Keratinocyte (primary cell): Measurements from ENCODE around the gene AJAP1. TPM values are rescaled to one million over a fixed set of nuclear protein-coding genes. Genes with fewer than 3 reads are reported as not detected.

ENCODE experiments used
- DNase-seq: peaks from one replicate; pipeline ENCODE4 v3.0.0-alpha.2; 2011; ENCODE audit warnings: low read depth, missing footprints, low spot score
- FAIRE-seq: peaks from 2 replicates; lab custom pipeline; 2011; peaks lifted over from hg19 to GRCh38; lab: Jason Lieb, UNC
- H2AFZ ChIP-seq: 2 replicates; pipeline ENCODE4 v1.6.0; 2012; ENCODE audit warnings: low read length, control low read depth, inconsistent platforms; ENCODE audit not compliant: control insufficient read depth
- H3K27ac ChIP-seq: 2 replicates; pipeline ENCODE4 v1.5.1; 2011; ENCODE audit warnings: low read length; ENCODE audit not compliant: control insufficient read depth, insufficient read depth
- H3K27me3 ChIP-seq: 3 replicates; pipeline ENCODE4 v1.6.0; 2011; ENCODE audit warnings: low read length; ENCODE audit not compliant: control insufficient read depth, insufficient read depth; ENCODE audit errors: extremely low read depth
- H3K36me3 ChIP-seq, 2 experiments: 2 replicates in 1 of 2; 3 replicates in 1 of 2; pipeline ENCODE4 v1.5.1; 2011; ENCODE audit warnings: low read length in 2 of 2, mild to moderate bottlenecking in 1 of 2; ENCODE audit not compliant: control insufficient read depth in 2 of 2, insufficient read depth in 2 of 2; ENCODE audit errors: extremely low read depth in 1 of 2
- H3K4me1 ChIP-seq: 3 replicates; pipeline ENCODE4 v1.5.1; 2011; ENCODE audit warnings: low read length; ENCODE audit not compliant: control insufficient read depth, insufficient read depth; ENCODE audit errors: extremely low read depth
- H3K4me2 ChIP-seq: 3 replicates; pipeline ENCODE4 v1.6.0; 2011; ENCODE audit warnings: low read depth, low read length; ENCODE audit not compliant: control insufficient read depth, insufficient read depth; ENCODE audit errors: extremely low read depth
- H3K4me3 ChIP-seq, 3 experiments: fragments of 200-600 bp in 1 of 3; sonication (generic) in 1 of 3; 2 replicates in 2 of 3; 3 replicates in 1 of 3; pipeline ENCODE4 v1.5.1; 2011 to 2016; ENCODE audit warnings: low read length in 3 of 3, mild to moderate bottlenecking in 3 of 3, control low read depth in 2 of 3, inconsistent platforms in 1 of 3, low read depth in 1 of 3, mixed read lengths in 1 of 3, mixed run types in 1 of 3, moderate library complexity in 1 of 3; ENCODE audit not compliant: control insufficient read depth in 2 of 3, insufficient read depth in 2 of 3; ENCODE audit errors: extremely low read depth in 1 of 3
- H3K79me2 ChIP-seq: 2 replicates; pipeline ENCODE4 v1.6.0; 2012; ENCODE audit warnings: low read length; ENCODE audit not compliant: control insufficient read depth, insufficient read depth
- H3K9ac ChIP-seq: 3 replicates; pipeline ENCODE4 v1.6.0; 2011; ENCODE audit warnings: low read length; ENCODE audit not compliant: control insufficient read depth, insufficient read depth; ENCODE audit errors: extremely low read depth
- H3K9me1 ChIP-seq: 3 replicates; pipeline ENCODE4 v1.6.0; 2011; ENCODE audit warnings: low read length; ENCODE audit not compliant: control insufficient read depth, insufficient read depth; ENCODE audit errors: extremely low read depth
- H3K9me3 ChIP-seq: 2 replicates; pipeline ENCODE4 v1.5.1; 2012; ENCODE audit warnings: low read depth, low read length; ENCODE audit not compliant: control insufficient read depth
- H4K20me1 ChIP-seq: 3 replicates; pipeline ENCODE4 v1.6.0; 2011; ENCODE audit warnings: low read length; ENCODE audit not compliant: control insufficient read depth, insufficient read depth; ENCODE audit errors: extremely low read depth
- EZH2 ChIP-seq: IDR thresholded peaks from one replicate; pipeline ENCODE4 v1.6.1; 2012; ENCODE audit warnings: inconsistent platforms, mild to moderate bottlenecking, low read length, moderate library complexity
- dilution Hi-C: fragments of 300-500 bp; cut with MboI; formaldehyde crosslinking; loops from one replicate; pipeline ENCODE4 v1.7.0; 2020; ENCODE audit warnings: low sequenced_read_pairs; ENCODE audit not compliant: extremely low pct_ligation_motif_present
- polyA plus RNA-seq, 5 experiments: library from polyadenylated mRNA; depleted of rRNA in 3 of 5; stranded (reverse) in 3 of 5; stranded (forward) in 1 of 5; unstranded in 1 of 5; fragments of >200 nt; gene quantifications; 1 replicate in 1 of 5; 2 replicates in 3 of 5; 3 replicates in 1 of 5; pipeline versions ENCODE4 v1.2.1 to v1.2.3, GENCODE V29; 2011 to 2012; ENCODE audit warnings: missing spikeins in 2 of 5, low read depth in 1 of 5, low replicate concordance in 1 of 5
- TF ChIP-seq, protein P1 (sequence below), 3 experiments: IDR thresholded peaks in 1 of 3; conservative IDR thresholded peaks in 1 of 3; optimal IDR thresholded peaks in 1 of 3; 2 replicates in 2 of 3; 3 replicates in 1 of 3; pipeline versions ENCODE3 to v1.5.1; 2011; ENCODE audit warnings: low read length in 3 of 3, mild to moderate bottlenecking in 3 of 3, moderate library complexity in 2 of 3, control low read depth in 1 of 3, inconsistent platforms in 1 of 3; ENCODE audit not compliant: insufficient read depth in 2 of 3; ENCODE audit errors: extremely low read depth in 1 of 3

AJAP1 gene
- polyA plus RNA-seq, 1 donor (not counting 4 experiments of a cell fraction or from before 2014, with no cell fraction given) = 2.2 TPM

DNA sequence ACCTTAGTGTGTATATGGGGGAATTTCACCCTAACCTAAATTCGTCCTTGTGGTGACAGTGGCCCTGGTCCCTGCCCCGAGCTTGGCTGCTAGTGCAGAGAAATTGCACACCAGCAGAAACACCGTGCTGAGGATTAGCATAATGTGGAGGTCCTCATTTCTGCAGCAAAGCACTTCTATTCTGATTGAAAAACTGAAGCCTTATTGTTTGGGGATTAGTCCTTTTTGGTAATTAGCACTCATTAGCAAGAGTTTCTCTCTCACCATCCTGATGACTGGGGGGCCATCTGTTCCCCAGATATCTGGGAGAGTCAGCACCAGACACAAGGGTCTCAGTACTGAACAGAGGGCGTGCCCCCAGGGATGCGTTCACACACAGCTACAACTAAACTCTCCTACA lies 55.2 kb downstream of the AJAP1 start:
- H3K4me2 ChIP-seq = no peak overlapping the region
- no peaks in the 10 kb centered on the region for H4K20me1 ChIP-seq
- dilution Hi-C loops = no loop called here
- peaks cover 8% of the 10 kb centered on the region for H3K4me1 ChIP-seq
- FAIRE-seq (no peak), DNase-seq (no peak)
- peaks cover 2% of the 10 kb centered on the region for H3K79me2 ChIP-seq
- H3K4me3 ChIP-seq = no peak overlapping the region
- no peak overlapping the region for H3K27ac ChIP-seq
- no peaks in the 10 kb centered on the region for H3K9me1 ChIP-seq
- TF ChIP-seq EZH2 = no peak
- TF ChIP-seq, protein P1, sequence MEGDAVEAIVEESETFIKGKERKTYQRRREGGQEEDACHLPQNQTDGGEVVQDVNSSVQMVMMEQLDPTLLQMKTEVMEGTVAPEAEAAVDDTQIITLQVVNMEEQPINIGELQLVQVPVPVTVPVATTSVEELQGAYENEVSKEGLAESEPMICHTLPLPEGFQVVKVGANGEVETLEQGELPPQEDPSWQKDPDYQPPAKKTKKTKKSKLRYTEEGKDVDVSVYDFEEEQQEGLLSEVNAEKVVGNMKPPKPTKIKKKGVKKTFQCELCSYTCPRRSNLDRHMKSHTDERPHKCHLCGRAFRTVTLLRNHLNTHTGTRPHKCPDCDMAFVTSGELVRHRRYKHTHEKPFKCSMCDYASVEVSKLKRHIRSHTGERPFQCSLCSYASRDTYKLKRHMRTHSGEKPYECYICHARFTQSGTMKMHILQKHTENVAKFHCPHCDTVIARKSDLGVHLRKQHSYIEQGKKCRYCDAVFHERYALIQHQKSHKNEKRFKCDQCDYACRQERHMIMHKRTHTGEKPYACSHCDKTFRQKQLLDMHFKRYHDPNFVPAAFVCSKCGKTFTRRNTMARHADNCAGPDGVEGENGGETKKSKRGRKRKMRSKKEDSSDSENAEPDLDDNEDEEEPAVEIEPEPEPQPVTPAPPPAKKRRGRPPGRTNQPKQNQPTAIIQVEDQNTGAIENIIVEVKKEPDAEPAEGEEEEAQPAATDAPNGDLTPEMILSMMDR (optimal IDR thresholded peaks at IDR 0.05 in 1 of 3, IDR thresholded peaks at IDR 0.05 in 1 of 3, conservative IDR thresholded peaks at IDR 0.05 in 1 of 3; ENCODE audit: extremely low read depth in 1 of 3, insufficient read depth in 2 of 3, low read length in 3 of 3) = no peak
- no peak overlapping the region for H3K9ac ChIP-seq
- peaks cover 0 to 3% of the 10 kb centered on the region in 2 experiments for H3K36me3 ChIP-seq
- H3K27me3 ChIP-seq = no peaks in the 10 kb centered on the region
- H3K9me3 ChIP-seq = no peaks in the 10 kb centered on the region
- no peak overlapping the region for H2AFZ ChIP-seq

DNA sequence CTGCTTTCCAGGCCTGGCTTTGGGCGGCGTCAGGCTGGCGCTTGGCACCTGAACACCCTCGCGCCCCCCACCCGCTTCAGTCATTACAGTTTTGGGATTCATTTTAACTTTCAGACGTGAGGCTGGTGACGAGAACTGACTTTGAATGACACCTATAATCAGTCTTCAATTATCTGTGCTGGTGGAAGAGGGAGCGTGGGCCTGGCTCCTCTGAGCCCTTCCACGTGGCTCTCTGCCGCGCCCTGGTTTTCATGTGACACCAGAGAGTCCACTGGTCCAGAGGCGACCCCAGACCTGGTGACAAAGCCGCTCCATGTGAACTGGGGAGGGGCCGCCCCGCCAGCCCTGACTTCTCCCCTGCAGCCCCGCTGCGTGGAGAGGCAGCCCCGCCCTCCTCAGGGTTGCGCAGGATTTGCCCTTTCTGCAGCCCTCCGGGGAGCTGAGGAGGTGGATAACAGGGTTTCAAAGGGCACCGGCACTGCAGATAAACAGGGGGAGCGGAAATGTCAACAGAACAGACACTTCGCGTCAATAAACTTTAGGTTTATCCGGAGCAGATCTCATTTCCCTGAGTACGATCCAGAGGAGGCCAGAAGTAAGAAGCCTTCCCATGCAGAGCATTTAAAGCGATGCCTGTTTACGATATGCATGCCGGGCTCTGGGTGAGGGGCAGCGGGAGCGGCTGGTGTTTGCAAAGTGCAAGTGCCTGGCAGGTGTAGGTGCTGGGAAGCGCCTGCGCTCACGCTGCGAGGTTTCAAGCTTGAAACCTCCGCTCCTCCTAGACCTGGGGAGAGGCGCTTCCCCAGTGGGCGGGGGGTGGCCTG lies 56.4 kb downstream of the AJAP1 start:
- H3K27me3 ChIP-seq = no peaks in the 10 kb centered on the region
- H3K36me3 ChIP-seq = peaks cover 0 to 3% of the 10 kb centered on the region in 2 experiments
- peaks cover 2% of the 10 kb centered on the region for H3K79me2 ChIP-seq
- H3K9me3 ChIP-seq = no peaks in the 10 kb centered on the region
- H3K9me1 ChIP-seq = no peaks in the 10 kb centered on the region
- H3K4me1 ChIP-seq = peaks cover 8% of the 10 kb centered on the region
- H3K4me2 ChIP-seq = peak overlapping the region; percentile 45
- DNase-seq = no peak
- no peak overlapping the region for H2AFZ ChIP-seq
- dilution Hi-C loops = no loop called here
- H3K9ac ChIP-seq = no peak overlapping the region
- FAIRE-seq = no peak
- no peaks in the 10 kb centered on the region for H4K20me1 ChIP-seq
- no peak for TF ChIP-seq EZH2
- TF ChIP-seq, protein P1 (optimal IDR thresholded peaks at IDR 0.05 in 1 of 3, IDR thresholded peaks at IDR 0.05 in 1 of 3, conservative IDR thresholded peaks at IDR 0.05 in 1 of 3; ENCODE audit: extremely low read depth in 1 of 3, insufficient read depth in 2 of 3, low read length in 3 of 3) = no peak
- H3K4me3 ChIP-seq = no peak overlapping the region
- H3K27ac ChIP-seq = no peak overlapping the region
